GM12878 (cell line): ENCODE data around the gene COL5A1. TPM values are rescaled to one million over a fixed set of nuclear protein-coding genes. Genes with fewer than 3 reads are reported as not detected.

Experiments used
- ATAC-seq: fragments of 200-7000 bp; cut with Tn5 transposase; 3 replicates; pipeline ENCODE4 v1.9.1; 2020; ENCODE audit warnings: mild to moderate bottlenecking, moderate library complexity
- BruUV-seq: library from RNA; stranded (reverse); fragments of 400-500 nt; replicated peaks from 2 replicates; lab custom pipeline; 2021; lab: Mats Ljungman, UMichigan
- CTCF ChIA-PET: fragments of 300-600 bp; sonication (Branson Sonifier 250); formaldehyde crosslinking; extraction: SDS; loops from one replicate; lab custom pipeline; 2021; ENCODE audit warnings: inconsistent platforms; lab: Yijun Ruan, JAX
- POLR2A ChIA-PET: fragments of 350-600 bp; formaldehyde crosslinking; extraction: SDS; loops from one replicate; lab custom pipeline; 2021; ENCODE audit warnings: inconsistent platforms; lab: Charles Lee
- RAD21 ChIA-PET: fragments of 300-600 bp; sonication (Branson Sonifier 250); formaldehyde crosslinking; loops from one replicate; lab custom pipeline; 2023; ENCODE audit warnings: antibody characterized with exemption; ENCODE audit not compliant: unreplicated experiment; lab: Charles Lee
- SMC1A ChIA-PET: fragments of 300-600 bp; sonication (Branson Sonifier 250); formaldehyde crosslinking; loops from one replicate; lab custom pipeline; 2023; ENCODE audit not compliant: unreplicated experiment, uncharacterized antibody; lab: Charles Lee
- DNase-seq: peaks from one replicate; pipeline ENCODE4 v3.0.0-alpha.2; 2011; ENCODE audit warnings: low read depth, low spot score
- FAIRE-seq: peaks from 3 replicates; lab custom pipeline; 2011; peaks lifted over from hg19 to GRCh38; lab: Jason Lieb, UNC
- H2AFZ ChIP-seq: 2 replicates; pipeline ENCODE4 v1.6.0; 2011; ENCODE audit warnings: low read depth, low read length, control low read depth; ENCODE audit not compliant: control insufficient read depth
- H3K27ac ChIP-seq: 2 replicates; pipeline ENCODE4 v1.5.1; 2011; ENCODE audit warnings: control low read depth; ENCODE audit not compliant: control insufficient read depth, insufficient read depth
- H3K27me3 ChIP-seq, 2 experiments: replicated peaks in 1 of 2; 2 replicates each; pipeline versions ENCODE4 v1.6.0 to v1.6.1; 2011; ENCODE audit warnings: low read length in 1 of 2; ENCODE audit not compliant: control insufficient read depth in 2 of 2, insufficient read depth in 2 of 2
- H3K36me3 ChIP-seq, 2 experiments: 2 replicates each; pipeline ENCODE4 v1.5.1; 2011; ENCODE audit warnings: low read length in 1 of 2; ENCODE audit not compliant: control insufficient read depth in 2 of 2, insufficient read depth in 2 of 2
- H3K4me1 ChIP-seq: 2 replicates; pipeline ENCODE4 v1.6.1; 2011; ENCODE audit warnings: mild to moderate bottlenecking, low read length, moderate library complexity, mixed read lengths; ENCODE audit not compliant: control insufficient read depth, insufficient read depth
- H3K4me2 ChIP-seq: 2 replicates; pipeline ENCODE4 v1.6.0; 2011; ENCODE audit warnings: control low read depth; ENCODE audit not compliant: control insufficient read depth, insufficient read depth
- H3K4me3 ChIP-seq: fragments of 200-600 bp; sonication (generic); 2 replicates; pipeline ENCODE4 v1.5.1; 2016
- H3K79me2 ChIP-seq: 2 replicates; pipeline ENCODE4 v1.6.0; 2011; ENCODE audit warnings: low read length; ENCODE audit not compliant: control insufficient read depth, insufficient read depth
- H3K9ac ChIP-seq: 2 replicates; pipeline ENCODE4 v1.8.0; 2011; ENCODE audit warnings: low read length, control low read depth, mixed read lengths; ENCODE audit not compliant: control insufficient read depth, insufficient read depth
- H3K9me3 ChIP-seq: replicated peaks from 3 replicates; pipeline ENCODE4 v1.5.1; 2011; ENCODE audit warnings: mild to moderate bottlenecking, low read length; ENCODE audit not compliant: control insufficient read depth, insufficient read depth
- H4K20me1 ChIP-seq: 2 replicates; pipeline ENCODE4 v1.6.0; 2011; ENCODE audit not compliant: control insufficient read depth, insufficient read depth
- ETV6 ChIP-seq, 2 experiments: fragments of 450-650 bp in 1 of 2; IDR thresholded peaks in 1 of 2; conservative IDR thresholded peaks in 1 of 2; 2 replicates each; pipeline ENCODE4 v1.6.1; 2014; ENCODE audit warnings: antibody characterized with exemption in 1 of 2, borderline replicate concordance in 1 of 2, low read depth in 1 of 2, mild to moderate bottlenecking in 1 of 2, moderate library complexity in 1 of 2
- NRF1 ChIP-seq: conservative IDR thresholded peaks from 2 replicates; pipeline ENCODE4 v1.6.1; 2011; ENCODE audit warnings: mild to moderate bottlenecking, low read depth, low read length, improper control_type of control experiment
- POU2F2 ChIP-seq: IDR thresholded peaks from 3 replicates; pipeline ENCODE4 v1.6.1; 2011; ENCODE audit warnings: low read depth, mild to moderate bottlenecking, low read length, borderline replicate concordance
- RAD51 ChIP-seq: fragments of 450-650 bp; IDR thresholded peaks from 2 replicates; pipeline ENCODE4 v1.6.1; 2016; ENCODE audit warnings: moderate library complexity, mild to moderate bottlenecking, inconsistent platforms
- TCF3 ChIP-seq: IDR thresholded peaks from 2 replicates; pipeline ENCODE4 v1.6.1; 2012; ENCODE audit warnings: low read depth, mild to moderate bottlenecking, low read length, borderline replicate concordance; ENCODE audit not compliant: insufficient read depth
- ZZZ3 ChIP-seq: IDR thresholded peaks from 2 replicates; pipeline ENCODE4 v1.6.1; 2011; ENCODE audit warnings: low read depth; ENCODE audit not compliant: control insufficient read depth, insufficient read length
- WGBS: methylation state at CpG from one replicate; pipeline ENCODE4 v1.1.6; 2016; ENCODE audit warnings: low lambda C conversion rate; ENCODE audit not compliant: insufficient replicate concordance, insufficient coverage; ENCODE audit errors: missing lambda C conversion rate; 5-methylcytosine and 5-hydroxymethylcytosine counted together
- in situ Hi-C: fragments of 300-500 bp; cut with MboI; formaldehyde crosslinking; loops from 9 replicates; pipeline ENCODE4 v1.14.3; 2018; ENCODE audit warnings: mixed read lengths
- intact Hi-C: fragments of 100-400 bp; cut with micrococcal nuclease; formaldehyde crosslinking; loops from one replicate; pipeline ENCODE4 v1.14.2; 2022; ENCODE audit not compliant: unreplicated experiment
- polyA plus RNA-seq, 11 experiments: library from polyadenylated mRNA; depleted of rRNA in 4 of 11; unstranded in 6 of 11; stranded (reverse) in 5 of 11; fragments of >200 nt; fragmentation: Nextera tagmentation in 4 of 11; fragmentation: Illumina TruSeq in 1 of 11; extraction: Ambion mirVana in 4 of 11; extraction: Trizol in 1 of 11; gene quantifications; 1 replicate in 1 of 11; 2 replicates in 10 of 11; pipeline versions ENCODE4 v1.2.1 to v1.2.3, GENCODE V29; 2011 to 2016; ENCODE audit warnings: inconsistent platforms in 2 of 11, missing spikeins in 2 of 11, low read depth in 1 of 11
- total RNA-seq, 4 experiments: library from RNA; depleted of rRNA in 3 of 4; stranded (reverse); fragments of >200 nt in 3 of 4; fragmentation: Illumina TruSeq in 1 of 4; extraction: Trizol in 1 of 4; gene quantifications; 2 replicates each; pipeline versions ENCODE4 v1.2.1 to v1.2.3, GENCODE V29; 2013 to 2021
- TF ChIP-seq, protein P1 (sequence below): fragments of 450-650 bp; IDR thresholded peaks from 2 replicates; pipeline ENCODE4 v1.6.1; 2018; ENCODE audit warnings: borderline replicate concordance, mild to moderate bottlenecking; ENCODE audit not compliant: partially characterized antibody
- TF ChIP-seq, protein P2 (sequence below): fragments of 450-650 bp; IDR thresholded peaks from 2 replicates; pipeline ENCODE4 v1.6.1; 2016; ENCODE audit warnings: mild to moderate bottlenecking
- TF ChIP-seq, protein P3 (sequence below): IDR thresholded peaks from 2 replicates; pipeline ENCODE4 v1.6.1; 2012; ENCODE audit warnings: low read length, inconsistent platforms
- TF ChIP-seq, protein P4 (sequence below): fragments of 450-650 bp; IDR thresholded peaks from 2 replicates; pipeline ENCODE4 v1.6.1; 2016; ENCODE audit warnings: mild to moderate bottlenecking, moderate library complexity, borderline replicate concordance
- TF ChIP-seq, protein P5 (sequence below): IDR thresholded peaks from 2 replicates; pipeline ENCODE4 v1.6.1; 2011; ENCODE audit warnings: borderline replicate concordance, low read depth, mild to moderate bottlenecking, moderate library complexity, mixed read lengths, low read length; ENCODE audit not compliant: insufficient read depth; ENCODE audit errors: extremely low read length

The COL5A1 gene
- total and polyA plus RNA-seq, 10 of the 15 experiments (the other 5 are each of a cell fraction or from before 2014, with no cell fraction given) = under 0.01 to 0.15 (median 0.13) TPM; not detected in 4

DNA sequence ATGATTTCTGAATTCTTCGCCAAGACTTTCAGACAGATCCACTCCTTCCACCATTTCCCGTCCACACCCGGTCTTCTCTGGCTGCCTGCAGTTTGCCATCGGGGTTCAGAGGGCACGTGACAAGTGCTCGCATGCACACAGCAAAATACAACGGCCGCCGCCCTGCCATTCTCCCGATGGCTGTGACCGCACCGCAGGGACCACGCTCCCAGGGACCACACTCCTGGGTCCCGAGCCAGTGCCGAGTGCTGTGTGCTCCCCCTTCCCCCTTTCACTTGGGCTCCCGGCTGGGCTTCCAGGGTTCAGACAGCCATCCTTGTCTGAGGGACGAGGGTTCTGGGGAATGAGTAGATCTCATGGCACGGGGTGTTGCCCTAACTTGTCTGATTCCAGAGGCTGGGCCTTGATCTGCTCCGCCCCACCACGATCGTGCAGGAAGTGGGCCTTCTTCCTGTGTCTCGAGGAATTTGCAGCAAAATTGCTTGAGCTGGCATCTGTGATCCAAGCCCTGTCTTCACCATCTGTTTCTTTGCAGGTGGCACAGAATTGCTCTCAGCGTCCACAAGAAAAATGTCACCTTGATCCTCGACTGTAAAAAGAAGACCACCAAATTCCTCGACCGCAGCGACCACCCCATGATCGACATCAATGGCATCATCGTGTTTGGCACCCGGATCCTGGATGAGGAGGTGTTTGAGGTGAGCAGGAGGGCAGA is 59.2 kb downstream of the COL5A1 start:
- 24% methylated on average over 28 of the region's 30 CpGs for WGBS
- in situ Hi-C loops = no loop called here
- Histone ChIP-seq H3K4me3 (no peak overlapping the region), H4K20me1 (no peaks in the 10 kb centered on the region), H3K36me3 (no peaks in the 10 kb centered on the region), H3K79me2 (no peaks in the 10 kb centered on the region), H3K4me1 (no peaks in the 10 kb centered on the region), H2AFZ (no peak overlapping the region), H3K4me2 (no peak overlapping the region), H3K9ac (no peak overlapping the region), H3K27ac (no peak overlapping the region), H3K27me3 (no peaks in the 10 kb centered on the region; a peak in 1 of 4 replicates), H3K9me3 (no peaks in the 10 kb centered on the region)
- ChIA-PET POLR2A (no interaction called here), SMC1A (no interaction called here), RAD21 (no interaction called here), CTCF (interaction anchor here (1.7 kb wide), 1 partner anchor 157 kb away, joined by 4 read pairs; no protein-coding TSS in a partner anchor)
- DNase-seq = no peak
- intact Hi-C loops = no loop called here
- no peak for FAIRE-seq
- ATAC-seq = no peak
- BruUV-seq = no TSS peak
- TF ChIP-seq, protein P1, sequence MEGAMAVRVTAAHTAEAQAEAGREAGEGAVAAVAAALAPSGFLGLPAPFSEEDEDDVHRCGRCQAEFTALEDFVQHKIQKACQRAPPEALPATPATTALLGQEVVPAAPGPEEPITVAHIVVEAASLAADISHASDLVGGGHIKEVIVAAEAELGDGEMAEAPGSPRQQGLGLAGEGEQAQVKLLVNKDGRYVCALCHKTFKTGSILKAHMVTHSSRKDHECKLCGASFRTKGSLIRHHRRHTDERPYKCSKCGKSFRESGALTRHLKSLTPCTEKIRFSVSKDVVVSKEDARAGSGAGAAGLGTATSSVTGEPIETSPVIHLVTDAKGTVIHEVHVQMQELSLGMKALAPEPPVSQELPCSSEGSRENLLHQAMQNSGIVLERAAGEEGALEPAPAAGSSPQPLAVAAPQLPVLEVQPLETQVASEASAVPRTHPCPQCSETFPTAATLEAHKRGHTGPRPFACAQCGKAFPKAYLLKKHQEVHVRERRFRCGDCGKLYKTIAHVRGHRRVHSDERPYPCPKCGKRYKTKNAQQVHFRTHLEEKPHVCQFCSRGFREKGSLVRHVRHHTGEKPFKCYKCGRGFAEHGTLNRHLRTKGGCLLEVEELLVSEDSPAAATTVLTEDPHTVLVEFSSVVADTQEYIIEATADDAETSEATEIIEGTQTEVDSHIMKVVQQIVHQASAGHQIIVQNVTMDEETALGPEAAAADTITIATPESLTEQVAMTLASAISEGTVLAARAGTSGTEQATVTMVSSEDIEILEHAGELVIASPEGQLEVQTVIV = no peak
- no peak for TF ChIP-seq ETV6 (conservative IDR thresholded peaks at IDR 0.05 in 1 of 2, IDR thresholded peaks at IDR 0.05 in 1 of 2; ENCODE audit: borderline replicate concordance in 1 of 2, low read depth in 1 of 2)
- TF ChIP-seq ZZZ3 = no peak
- TF ChIP-seq, protein P2, sequence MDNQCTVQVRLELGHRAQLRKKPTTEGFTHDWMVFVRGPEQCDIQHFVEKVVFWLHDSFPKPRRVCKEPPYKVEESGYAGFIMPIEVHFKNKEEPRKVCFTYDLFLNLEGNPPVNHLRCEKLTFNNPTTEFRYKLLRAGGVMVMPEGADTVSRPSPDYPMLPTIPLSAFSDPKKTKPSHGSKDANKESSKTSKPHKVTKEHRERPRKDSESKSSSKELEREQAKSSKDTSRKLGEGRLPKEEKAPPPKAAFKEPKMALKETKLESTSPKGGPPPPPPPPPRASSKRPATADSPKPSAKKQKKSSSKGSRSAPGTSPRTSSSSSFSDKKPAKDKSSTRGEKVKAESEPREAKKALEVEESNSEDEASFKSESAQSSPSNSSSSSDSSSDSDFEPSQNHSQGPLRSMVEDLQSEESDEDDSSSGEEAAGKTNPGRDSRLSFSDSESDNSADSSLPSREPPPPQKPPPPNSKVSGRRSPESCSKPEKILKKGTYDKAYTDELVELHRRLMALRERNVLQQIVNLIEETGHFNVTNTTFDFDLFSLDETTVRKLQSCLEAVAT = no peak
- no peak for TF ChIP-seq POU2F2
- TF ChIP-seq, protein P3, sequence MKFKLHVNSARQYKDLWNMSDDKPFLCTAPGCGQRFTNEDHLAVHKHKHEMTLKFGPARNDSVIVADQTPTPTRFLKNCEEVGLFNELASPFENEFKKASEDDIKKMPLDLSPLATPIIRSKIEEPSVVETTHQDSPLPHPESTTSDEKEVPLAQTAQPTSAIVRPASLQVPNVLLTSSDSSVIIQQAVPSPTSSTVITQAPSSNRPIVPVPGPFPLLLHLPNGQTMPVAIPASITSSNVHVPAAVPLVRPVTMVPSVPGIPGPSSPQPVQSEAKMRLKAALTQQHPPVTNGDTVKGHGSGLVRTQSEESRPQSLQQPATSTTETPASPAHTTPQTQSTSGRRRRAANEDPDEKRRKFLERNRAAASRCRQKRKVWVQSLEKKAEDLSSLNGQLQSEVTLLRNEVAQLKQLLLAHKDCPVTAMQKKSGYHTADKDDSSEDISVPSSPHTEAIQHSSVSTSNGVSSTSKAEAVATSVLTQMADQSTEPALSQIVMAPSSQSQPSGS = no peak
- no peak for TF ChIP-seq RAD51
- TF ChIP-seq, protein P4, sequence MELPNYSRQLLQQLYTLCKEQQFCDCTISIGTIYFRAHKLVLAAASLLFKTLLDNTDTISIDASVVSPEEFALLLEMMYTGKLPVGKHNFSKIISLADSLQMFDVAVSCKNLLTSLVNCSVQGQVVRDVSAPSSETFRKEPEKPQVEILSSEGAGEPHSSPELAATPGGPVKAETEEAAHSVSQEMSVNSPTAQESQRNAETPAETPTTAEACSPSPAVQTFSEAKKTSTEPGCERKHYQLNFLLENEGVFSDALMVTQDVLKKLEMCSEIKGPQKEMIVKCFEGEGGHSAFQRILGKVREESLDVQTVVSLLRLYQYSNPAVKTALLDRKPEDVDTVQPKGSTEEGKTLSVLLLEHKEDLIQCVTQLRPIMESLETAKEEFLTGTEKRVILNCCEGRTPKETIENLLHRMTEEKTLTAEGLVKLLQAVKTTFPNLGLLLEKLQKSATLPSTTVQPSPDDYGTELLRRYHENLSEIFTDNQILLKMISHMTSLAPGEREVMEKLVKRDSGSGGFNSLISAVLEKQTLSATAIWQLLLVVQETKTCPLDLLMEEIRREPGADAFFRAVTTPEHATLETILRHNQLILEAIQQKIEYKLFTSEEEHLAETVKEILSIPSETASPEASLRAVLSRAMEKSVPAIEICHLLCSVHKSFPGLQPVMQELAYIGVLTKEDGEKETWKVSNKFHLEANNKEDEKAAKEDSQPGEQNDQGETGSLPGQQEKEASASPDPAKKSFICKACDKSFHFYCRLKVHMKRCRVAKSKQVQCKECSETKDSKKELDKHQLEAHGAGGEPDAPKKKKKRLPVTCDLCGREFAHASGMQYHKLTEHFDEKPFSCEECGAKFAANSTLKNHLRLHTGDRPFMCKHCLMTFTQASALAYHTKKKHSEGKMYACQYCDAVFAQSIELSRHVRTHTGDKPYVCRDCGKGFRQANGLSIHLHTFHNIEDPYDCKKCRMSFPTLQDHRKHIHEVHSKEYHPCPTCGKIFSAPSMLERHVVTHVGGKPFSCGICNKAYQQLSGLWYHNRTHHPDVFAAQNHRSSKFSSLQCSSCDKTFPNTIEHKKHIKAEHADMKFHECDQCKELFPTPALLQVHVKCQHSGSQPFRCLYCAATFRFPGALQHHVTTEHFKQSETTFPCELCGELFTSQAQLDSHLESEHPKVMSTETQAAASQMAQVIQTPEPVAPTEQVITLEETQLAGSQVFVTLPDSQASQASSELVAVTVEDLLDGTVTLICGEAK = no peak
- TF ChIP-seq, protein P5, sequence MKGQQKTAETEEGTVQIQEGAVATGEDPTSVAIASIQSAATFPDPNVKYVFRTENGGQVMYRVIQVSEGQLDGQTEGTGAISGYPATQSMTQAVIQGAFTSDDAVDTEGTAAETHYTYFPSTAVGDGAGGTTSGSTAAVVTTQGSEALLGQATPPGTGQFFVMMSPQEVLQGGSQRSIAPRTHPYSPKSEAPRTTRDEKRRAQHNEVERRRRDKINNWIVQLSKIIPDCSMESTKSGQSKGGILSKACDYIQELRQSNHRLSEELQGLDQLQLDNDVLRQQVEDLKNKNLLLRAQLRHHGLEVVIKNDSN = no peak
- no peak for TF ChIP-seq TCF3
- TF ChIP-seq NRF1 = no peak
